GM12892 (cell line): ENCODE data around the gene FOXJ3.
"Not testable (repeated sequence)": the region's sequence is repeated elsewhere in the genome, so short reads cannot be mapped to it uniquely, and the experiment has no call there.

ENCODE experiments used
- DNase-seq: peaks from one replicate; pipeline ENCODE4 v3.0.0; 2011; ENCODE audit not compliant: insufficient read length
- FAIRE-seq: peaks from 2 replicates; lab custom pipeline; 2011; peaks lifted over from hg19 to GRCh38; lab: Jason Lieb, UNC
- POLR2A ChIP-seq: IDR thresholded peaks from 2 replicates; pipeline ENCODE4 v1.6.1; 2011; ENCODE audit warnings: low read depth, low read length, control low read depth
- POLR2AphosphoS5 ChIP-seq: IDR thresholded peaks from 2 replicates; pipeline ENCODE4 v1.6.1; 2011; ENCODE audit warnings: low read depth, low read length, control low read depth
- TAF1 ChIP-seq: IDR thresholded peaks from 2 replicates; pipeline ENCODE4 v1.6.1; 2011; ENCODE audit warnings: low read depth, mild to moderate bottlenecking, control low read depth, low read length, borderline replicate concordance

FOXJ3 gene

GRCh38 chr1:42219627-42220026 is 115.4 kb downstream of the FOXJ3 start:
- no peak for DNase-seq
- no peak for FAIRE-seq
- no peak for TF ChIP-seq POLR2A
- no peak for TF ChIP-seq POLR2AphosphoS5
- no peak for TF ChIP-seq TAF1

GRCh38 chr1:42214447-42214871 is 120.6 kb downstream of the FOXJ3 start:
- FAIRE-seq = peak; percentile 54
- TF ChIP-seq TAF1 (no peak), POLR2AphosphoS5 (no peak), POLR2A (no peak)
- DNase-seq = no peak

- TF ChIP-seq POLR2A = no peak
- TF ChIP-seq TAF1 = no peak
- no peak for TF ChIP-seq POLR2AphosphoS5
- DNase-seq (no peak), FAIRE-seq (no peak)
These were observed 123.8 kb downstream of the FOXJ3 start for GRCh38 chr1:42211224-42211623.

- DNase-seq (no peak), FAIRE-seq (no peak)
- TF ChIP-seq POLR2A (no peak), POLR2AphosphoS5 (no peak), TAF1 (no peak)
These were observed 124.5 kb downstream of the FOXJ3 start for GRCh38 chr1:42210421-42211133.

GRCh38 chr1:42209526-42210251 is 125.3 kb downstream of the FOXJ3 start:
- DNase-seq = no peak

DNA sequence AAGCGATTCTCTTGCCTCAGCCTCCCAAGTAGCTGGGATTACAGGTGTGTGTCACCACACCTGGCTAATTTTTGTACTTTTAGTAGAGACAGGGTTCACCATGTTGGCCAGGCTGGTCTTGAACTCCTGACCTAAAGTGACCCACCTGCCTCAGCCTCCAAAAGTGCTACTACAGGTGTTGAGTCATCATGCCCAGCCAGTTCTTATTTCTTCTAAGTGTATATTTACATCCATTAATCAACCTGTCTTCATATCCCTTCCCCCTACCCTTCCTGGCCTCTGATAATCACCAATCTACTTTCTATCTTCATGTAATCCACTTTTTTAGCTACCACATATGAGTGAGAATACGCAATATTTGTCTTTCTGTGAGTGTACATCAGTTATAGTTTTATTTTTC is 128.1 kb downstream of the FOXJ3 start:
- not testable (repeated sequence) for DNase-seq, FAIRE-seq

More at GRCh38 chr1:42209526-42210251, 125.3 kb downstream of the FOXJ3 start:
- TF ChIP-seq POLR2A = no peak
- no peak for TF ChIP-seq TAF1
- TF ChIP-seq POLR2AphosphoS5 = no peak
- FAIRE-seq = no peak

- DNase-seq (no peak), FAIRE-seq (peak; percentile 21)
- no peak for TF ChIP-seq TAF1
- TF ChIP-seq POLR2A = no peak
- TF ChIP-seq POLR2AphosphoS5 = no peak
These were observed 128.9 kb downstream of the FOXJ3 start for GRCh38 chr1:42206164-42206563.

DNA sequence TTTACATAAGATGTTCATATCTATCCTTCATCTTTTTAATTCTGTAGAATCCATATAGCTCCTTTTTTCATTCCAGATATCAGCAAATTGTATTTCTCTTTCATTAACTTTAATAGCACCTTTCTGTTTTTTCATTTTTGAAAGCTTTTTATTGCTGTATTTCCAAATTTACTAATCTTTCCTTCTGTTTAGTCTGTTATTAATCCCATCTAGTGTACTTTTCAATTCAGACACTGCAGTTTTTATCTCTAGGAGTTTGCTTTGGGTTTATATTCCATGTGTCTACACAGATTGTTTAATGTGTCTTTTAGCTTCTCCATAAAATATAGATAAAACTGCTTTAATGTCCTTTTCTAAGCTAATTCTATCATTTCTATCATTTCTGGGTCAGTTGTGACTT is 133.0 kb downstream of the FOXJ3 start:
- no peak for FAIRE-seq

GRCh38 chr1:42198251-42198650 is 136.8 kb downstream of the FOXJ3 start:
- DNase-seq = no peak
- no peak for FAIRE-seq
- TF ChIP-seq POLR2AphosphoS5 (no peak), TAF1 (no peak), POLR2A (no peak)

More for the DNA sequence above, 133.0 kb downstream of the FOXJ3 start:
- TF ChIP-seq TAF1 (no peak), POLR2AphosphoS5 (no peak), POLR2A (no peak)
- no peak for DNase-seq

DNA sequence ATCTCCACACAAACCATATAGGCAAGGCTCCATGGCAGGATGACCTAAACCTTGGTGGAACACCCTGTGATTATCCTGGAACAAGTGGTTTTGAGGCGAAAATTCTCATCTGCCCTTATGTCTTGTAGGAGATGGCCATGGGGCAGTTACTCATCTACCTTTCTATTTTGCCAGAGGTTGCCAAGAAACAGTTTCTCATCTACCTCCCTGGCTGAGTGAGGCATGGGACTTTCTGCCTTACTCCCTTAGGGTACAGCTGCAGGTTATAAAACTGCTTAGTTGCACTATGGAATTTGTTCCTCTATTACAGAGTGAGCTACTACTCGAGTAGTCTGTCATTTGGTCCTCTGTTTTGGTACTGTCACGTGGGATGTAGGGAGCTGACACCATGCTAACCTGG is 139.2 kb downstream of the FOXJ3 start:
- TF ChIP-seq TAF1 (no peak), POLR2A (no peak), POLR2AphosphoS5 (no peak)
- DNase-seq (no peak), FAIRE-seq (no peak)

- TF ChIP-seq POLR2A (no peak), POLR2AphosphoS5 (no peak), TAF1 (no peak)
- FAIRE-seq (peak; percentile 14), DNase-seq (no peak)
These were observed 142.9 kb downstream of the FOXJ3 start for GRCh38 chr1:42192106-42192505.

GRCh38 chr1:42191319-42191718 is 143.7 kb downstream of the FOXJ3 start:
- FAIRE-seq = peak; percentile 5

More at GRCh38 chr1:42191319-42191718, 143.7 kb downstream of the FOXJ3 start:
- no peak for DNase-seq
- TF ChIP-seq TAF1 = no peak
- no peak for TF ChIP-seq POLR2AphosphoS5
- TF ChIP-seq POLR2A = no peak
